ENCODE data around the gene MED27. TPM values are rescaled to one million over a fixed set of nuclear protein-coding genes. Genes with fewer than 3 reads are reported as not detected.
"Not testable (repeated sequence)": the region's sequence is repeated elsewhere in the genome, so short reads cannot be mapped to it uniquely, and the experiment has no call there.

MED27 gene
- total and polyA plus RNA-seq, 5 donors from 2014 or later: 28.7 to 58.5 (median 45.9) TPM

DNA sequence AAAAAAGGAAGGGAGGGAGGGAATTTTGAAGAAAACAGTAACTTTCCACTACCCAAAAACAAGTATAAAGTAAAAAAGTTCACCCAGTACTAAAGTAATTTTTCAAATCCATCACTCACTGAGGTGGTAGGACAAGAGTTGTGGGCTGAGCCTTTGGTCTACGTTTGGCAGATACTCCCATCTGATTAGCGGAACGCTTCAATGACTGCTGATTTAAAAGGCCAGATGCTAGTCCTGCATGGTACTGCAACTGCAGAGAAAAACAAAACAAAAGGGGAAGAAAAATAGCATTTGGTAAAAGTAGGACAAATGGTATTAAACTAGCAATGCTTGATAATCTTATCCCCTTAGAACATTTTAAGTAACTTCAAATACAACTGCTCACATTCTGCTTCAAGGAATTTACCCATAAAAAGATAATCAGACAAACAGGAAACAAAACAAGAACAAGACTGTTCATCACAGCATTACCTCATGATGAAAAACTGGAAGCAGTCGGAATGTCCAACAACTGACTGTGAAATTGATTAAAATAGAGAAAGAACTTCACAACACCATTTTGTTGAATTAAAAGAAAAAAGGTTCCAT, 65.4 kb downstream of the MED27 start:
- DNase-seq: no peak
- Histone ChIP-seq H3K4me3 (ENCODE audit: low read depth, low read length) (no peak overlapping the region), H3K9me3 (ENCODE audit: control insufficient read depth in 2 of 2, low read length in 2 of 2) (no peaks in the 10 kb centered on the region), H3K27ac (ENCODE audit: insufficient read depth, low read length, poor library complexity, severe bottlenecking) (no peak overlapping the region), H3K36me3 (ENCODE audit: control insufficient read depth, insufficient read depth, low read length) (peaks cover 8% of the 10 kb centered on the region), H3K27me3 (ENCODE audit: control insufficient read depth, insufficient read depth, low read length) (no peaks in the 10 kb centered on the region), H3K4me1 (ENCODE audit: control insufficient read depth, insufficient read depth, low read length, poor library complexity, severe bottlenecking) (no peaks in the 10 kb centered on the region)
- no peak for ATAC-seq (ENCODE audit: low read depth in 2 of 2)
- Mint-ChIP-seq H3K27me3 (no peaks in the 10 kb centered on the region), H3K4me3 (no peak overlapping the region), H3K4me1 (peaks cover 0 to 18% (median 5%) of the 10 kb centered on the region in 4 donors), H3K36me3 (peaks cover 31% of the 10 kb centered on the region), H3K27ac (no peak overlapping the region), H3K9me3 (no peaks in the 10 kb centered on the region)

DNA sequence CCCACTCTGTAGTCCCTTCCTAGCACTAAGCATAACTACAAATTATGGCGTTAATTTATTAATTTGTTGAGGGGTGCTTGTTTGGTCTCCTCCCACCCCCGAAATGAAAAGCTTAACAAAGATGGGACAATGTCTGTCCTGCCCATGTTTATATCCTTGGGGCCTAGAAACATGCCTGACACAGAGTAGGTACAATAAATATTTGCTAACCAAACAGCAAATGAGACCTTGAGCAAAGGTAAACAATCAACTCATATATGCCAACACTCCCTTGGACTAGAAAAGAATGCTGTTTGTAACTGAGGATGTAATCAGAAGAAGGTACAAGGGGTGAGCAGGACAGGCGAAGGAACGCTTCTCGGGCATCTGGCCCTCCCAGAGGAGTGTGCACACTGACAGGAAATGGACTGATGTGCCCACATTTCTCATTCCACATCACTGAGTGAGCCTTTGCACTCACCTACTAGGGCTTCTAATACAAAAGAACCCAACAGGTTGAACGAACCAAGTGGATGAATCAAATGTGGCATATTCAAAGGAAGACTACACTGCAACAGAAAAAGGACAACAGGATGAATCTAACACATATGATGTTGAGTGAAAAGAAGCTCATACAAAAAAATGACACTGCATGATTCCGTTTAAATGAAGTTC, 66.8 kb downstream of the MED27 start:
- H3K27ac Mint-ChIP-seq: peak overlapping the region in 1 of 3 donors; percentile 66
- peaks cover 0 to 18% (median 1%) of the 10 kb centered on the region in 4 donors for H3K4me1 Mint-ChIP-seq
- H3K4me3 ChIP-seq (ENCODE audit: low read depth, low read length): no peak overlapping the region
- H3K27me3 ChIP-seq (ENCODE audit: control insufficient read depth, insufficient read depth, low read length): no peaks in the 10 kb centered on the region
- no peak overlapping the region for H3K27ac ChIP-seq (ENCODE audit: insufficient read depth, low read length, poor library complexity, severe bottlenecking)
- ATAC-seq (ENCODE audit: low read depth in 2 of 2) (no peak), DNase-seq (no peak)
- no peak overlapping the region for H3K4me3 Mint-ChIP-seq
- no peaks in the 10 kb centered on the region for H3K9me3 ChIP-seq (ENCODE audit: control insufficient read depth in 2 of 2, low read length in 2 of 2)
- peaks cover 31% of the 10 kb centered on the region for H3K36me3 Mint-ChIP-seq
- peaks cover 9% of the 10 kb centered on the region for H3K36me3 ChIP-seq (ENCODE audit: control insufficient read depth, insufficient read depth, low read length)
- no peaks in the 10 kb centered on the region for H3K9me3 Mint-ChIP-seq
- H3K4me1 ChIP-seq (ENCODE audit: control insufficient read depth, insufficient read depth, low read length, poor library complexity, severe bottlenecking): no peaks in the 10 kb centered on the region
- no peaks in the 10 kb centered on the region for H3K27me3 Mint-ChIP-seq

- Histone ChIP-seq H3K27ac (ENCODE audit: insufficient read depth, low read length, poor library complexity, severe bottlenecking) (no peak overlapping the region), H3K36me3 (ENCODE audit: control insufficient read depth, insufficient read depth, low read length) (peaks cover 9% of the 10 kb centered on the region), H3K4me3 (ENCODE audit: low read depth, low read length) (no peak overlapping the region), H3K4me1 (ENCODE audit: control insufficient read depth, insufficient read depth, low read length, poor library complexity, severe bottlenecking) (no peaks in the 10 kb centered on the region), H3K27me3 (ENCODE audit: control insufficient read depth, insufficient read depth, low read length) (no peaks in the 10 kb centered on the region), H3K9me3 (ENCODE audit: control insufficient read depth in 2 of 2, low read length in 2 of 2) (no peaks in the 10 kb centered on the region)
- Mint-ChIP-seq H3K27ac (no peak overlapping the region), H3K4me1 (peaks cover 7 to 17% (median 9%) of the 10 kb centered on the region in 4 donors), H3K36me3 (peaks cover 35% of the 10 kb centered on the region), H3K27me3 (no peaks in the 10 kb centered on the region), H3K4me3 (no peak overlapping the region), H3K9me3 (no peaks in the 10 kb centered on the region)
- no peak for DNase-seq
- ATAC-seq (ENCODE audit: low read depth in 2 of 2): no peak
Measured at GRCh38 chr9:132011896-132012295, 67.8 kb downstream of the MED27 start.

DNA sequence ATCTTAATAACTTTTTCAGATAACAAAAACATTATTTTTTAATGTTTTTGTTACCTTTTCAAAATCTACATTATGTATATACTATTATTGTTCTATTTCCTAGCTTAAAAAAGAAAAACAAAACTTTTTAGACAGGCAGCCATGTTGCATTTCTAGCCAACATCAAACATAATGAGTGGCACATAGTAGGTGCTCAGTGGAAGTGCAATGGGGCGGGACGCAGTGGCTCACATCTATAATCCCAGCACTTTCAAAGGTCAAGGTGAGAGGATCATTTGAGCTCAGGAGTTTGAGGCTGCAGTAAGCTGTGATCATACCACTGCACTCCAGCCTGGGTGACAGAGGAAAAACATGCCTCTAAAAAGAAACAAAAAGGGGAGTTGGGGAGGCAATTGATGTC, 68.4 kb downstream of the MED27 start:
- H3K36me3 Mint-ChIP-seq: peaks cover 35% of the 10 kb centered on the region
- H3K9me3 ChIP-seq (ENCODE audit: control insufficient read depth in 2 of 2, low read length in 2 of 2): no peaks in the 10 kb centered on the region

GRCh38 chr9:132010201-132010600, 69.5 kb downstream of the MED27 start:
- H3K27me3 ChIP-seq (ENCODE audit: control insufficient read depth, insufficient read depth, low read length); H3K27ac Mint-ChIP-seq; H3K9me3 Mint-ChIP-seq; H3K27ac ChIP-seq (ENCODE audit: insufficient read depth, low read length, poor library complexity, severe bottlenecking); H3K9me3 ChIP-seq (ENCODE audit: control insufficient read depth in 2 of 2, low read length in 2 of 2); DNase-seq; H3K27me3 Mint-ChIP-seq; H3K36me3 ChIP-seq (ENCODE audit: control insufficient read depth, insufficient read depth, low read length); H3K4me3 Mint-ChIP-seq; H3K4me1 ChIP-seq (ENCODE audit: control insufficient read depth, insufficient read depth, low read length, poor library complexity, severe bottlenecking); ATAC-seq (ENCODE audit: low read depth in 2 of 2); H3K4me3 ChIP-seq (ENCODE audit: low read depth, low read length): not testable (repeated sequence)
- Mint-ChIP-seq H3K36me3 (peaks cover 35% of the 10 kb centered on the region), H3K4me1 (peaks cover 7 to 13% (median 12%) of the 10 kb centered on the region in 4 donors)

More for the DNA sequence above, 68.4 kb downstream of the MED27 start:
- peaks cover 9% of the 10 kb centered on the region for H3K36me3 ChIP-seq (ENCODE audit: control insufficient read depth, insufficient read depth, low read length)
- no peaks in the 10 kb centered on the region for H3K4me1 ChIP-seq (ENCODE audit: control insufficient read depth, insufficient read depth, low read length, poor library complexity, severe bottlenecking)
- Mint-ChIP-seq H3K27ac (peak overlapping the region in 1 of 3 donors; percentile 53), H3K4me3 (no peak overlapping the region), H3K9me3 (no peaks in the 10 kb centered on the region), H3K4me1 (peaks cover 7 to 18% (median 11%) of the 10 kb centered on the region in 4 donors), H3K27me3 (no peaks in the 10 kb centered on the region)
- ATAC-seq (ENCODE audit: low read depth in 2 of 2) (no peak), DNase-seq (no peak)
- H3K4me3 ChIP-seq (ENCODE audit: low read depth, low read length): no peak overlapping the region
- H3K27me3 ChIP-seq (ENCODE audit: control insufficient read depth, insufficient read depth, low read length): no peaks in the 10 kb centered on the region
- no peak overlapping the region for H3K27ac ChIP-seq (ENCODE audit: insufficient read depth, low read length, poor library complexity, severe bottlenecking)

DNA sequence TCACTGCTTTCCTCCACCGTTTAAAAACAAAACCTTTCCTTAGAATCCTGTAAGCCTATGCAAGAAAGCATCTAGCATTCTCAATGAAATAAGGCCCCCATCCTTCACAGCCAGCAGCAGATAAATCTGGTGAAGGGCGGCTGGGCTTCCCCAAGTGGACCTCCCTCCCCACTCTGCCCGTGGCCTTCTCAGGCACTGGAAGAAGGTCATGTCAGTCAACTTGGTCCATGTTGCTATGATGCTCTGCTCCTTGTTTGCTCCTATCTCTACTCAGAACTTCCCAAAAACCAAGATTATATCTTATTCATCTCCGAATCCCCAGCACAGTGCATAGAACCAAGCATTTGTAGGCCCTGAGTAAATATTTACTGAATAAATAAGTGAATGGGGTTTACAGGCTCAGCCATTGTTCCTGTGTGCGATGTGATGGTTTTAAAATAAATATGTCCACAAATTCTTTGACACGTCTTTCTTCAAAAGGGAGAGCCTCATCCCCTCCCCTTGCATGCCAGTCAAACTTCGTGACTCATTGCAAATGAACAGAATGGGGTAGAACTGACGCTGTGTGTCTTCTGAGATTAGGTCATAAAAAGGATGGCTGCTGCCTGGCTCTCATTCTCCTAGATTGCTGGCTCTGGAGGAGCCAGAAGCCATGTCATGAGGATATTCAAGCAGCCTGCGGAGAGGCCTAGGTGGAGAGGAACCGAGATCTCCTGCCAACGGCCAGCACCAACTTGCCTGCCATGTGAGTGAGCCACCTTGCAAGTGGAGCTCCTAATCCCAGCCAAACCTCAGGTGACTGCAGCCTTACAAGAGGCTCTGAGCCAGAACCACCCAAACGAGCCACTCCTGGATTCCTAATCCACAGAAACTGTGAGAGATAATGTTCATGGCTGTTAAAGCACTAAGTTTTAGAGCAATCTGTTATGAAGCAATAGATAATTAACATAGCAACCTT, 70.5 kb downstream of the MED27 start:
- no peaks in the 10 kb centered on the region for H3K27me3 ChIP-seq (ENCODE audit: control insufficient read depth, insufficient read depth, low read length)
- no peak overlapping the region for H3K27ac Mint-ChIP-seq
- H3K4me1 ChIP-seq (ENCODE audit: control insufficient read depth, insufficient read depth, low read length, poor library complexity, severe bottlenecking): no peaks in the 10 kb centered on the region
- no peaks in the 10 kb centered on the region for H3K9me3 ChIP-seq (ENCODE audit: control insufficient read depth in 2 of 2, low read length in 2 of 2)
- DNase-seq (no peak), ATAC-seq (ENCODE audit: low read depth in 2 of 2) (no peak)
- H3K27me3 Mint-ChIP-seq: no peaks in the 10 kb centered on the region
- H3K9me3 Mint-ChIP-seq: no peaks in the 10 kb centered on the region
- no peak overlapping the region for H3K4me3 Mint-ChIP-seq
- H3K4me1 Mint-ChIP-seq: peaks cover 7 to 21% (median 16%) of the 10 kb centered on the region in 4 donors
- H3K36me3 ChIP-seq (ENCODE audit: control insufficient read depth, insufficient read depth, low read length): peaks cover 9% of the 10 kb centered on the region
- no peak overlapping the region for H3K4me3 ChIP-seq (ENCODE audit: low read depth, low read length)
- peaks cover 39% of the 10 kb centered on the region for H3K36me3 Mint-ChIP-seq
- no peak overlapping the region for H3K27ac ChIP-seq (ENCODE audit: insufficient read depth, low read length, poor library complexity, severe bottlenecking)

- peaks cover 7 to 27% (median 18%) of the 10 kb centered on the region in 4 donors for H3K4me1 Mint-ChIP-seq
- peaks cover 6% of the 10 kb centered on the region for H3K36me3 ChIP-seq (ENCODE audit: control insufficient read depth, insufficient read depth, low read length)
Measured at GRCh38 chr9:132008184-132008803, 71.4 kb downstream of the MED27 start.

More at GRCh38 chr9:132008184-132008803, 71.4 kb downstream of the MED27 start:
- peaks cover 35% of the 10 kb centered on the region for H3K36me3 Mint-ChIP-seq
- no peak overlapping the region for H3K27ac Mint-ChIP-seq
- ATAC-seq (ENCODE audit: low read depth in 2 of 2): no peak
- no peaks in the 10 kb centered on the region for H3K27me3 ChIP-seq (ENCODE audit: control insufficient read depth, insufficient read depth, low read length)
- DNase-seq: no peak
- no peaks in the 10 kb centered on the region for H3K9me3 Mint-ChIP-seq
- H3K9me3 ChIP-seq (ENCODE audit: control insufficient read depth in 2 of 2, low read length in 2 of 2): no peaks in the 10 kb centered on the region
- no peak overlapping the region for H3K4me3 Mint-ChIP-seq
- H3K27ac ChIP-seq (ENCODE audit: insufficient read depth, low read length, poor library complexity, severe bottlenecking): no peak overlapping the region
- H3K4me1 ChIP-seq (ENCODE audit: control insufficient read depth, insufficient read depth, low read length, poor library complexity, severe bottlenecking): no peaks in the 10 kb centered on the region
- H3K27me3 Mint-ChIP-seq: no peaks in the 10 kb centered on the region
- no peak overlapping the region for H3K4me3 ChIP-seq (ENCODE audit: low read depth, low read length)

All from CD4-positive, CD25-positive, alpha-beta regulatory T cell (primary cell).